Measurements from ENCODE around the gene NPM3. TPM values are rescaled to one million over a fixed set of nuclear protein-coding genes. Genes with fewer than 3 reads are reported as not detected.

The NPM3 gene
- total and polyA plus RNA-seq, 2 of the 8 experiments (the other 6 are each of a cell fraction or from before 2014, with no cell fraction given) = 127 to 175 TPM

DNA sequence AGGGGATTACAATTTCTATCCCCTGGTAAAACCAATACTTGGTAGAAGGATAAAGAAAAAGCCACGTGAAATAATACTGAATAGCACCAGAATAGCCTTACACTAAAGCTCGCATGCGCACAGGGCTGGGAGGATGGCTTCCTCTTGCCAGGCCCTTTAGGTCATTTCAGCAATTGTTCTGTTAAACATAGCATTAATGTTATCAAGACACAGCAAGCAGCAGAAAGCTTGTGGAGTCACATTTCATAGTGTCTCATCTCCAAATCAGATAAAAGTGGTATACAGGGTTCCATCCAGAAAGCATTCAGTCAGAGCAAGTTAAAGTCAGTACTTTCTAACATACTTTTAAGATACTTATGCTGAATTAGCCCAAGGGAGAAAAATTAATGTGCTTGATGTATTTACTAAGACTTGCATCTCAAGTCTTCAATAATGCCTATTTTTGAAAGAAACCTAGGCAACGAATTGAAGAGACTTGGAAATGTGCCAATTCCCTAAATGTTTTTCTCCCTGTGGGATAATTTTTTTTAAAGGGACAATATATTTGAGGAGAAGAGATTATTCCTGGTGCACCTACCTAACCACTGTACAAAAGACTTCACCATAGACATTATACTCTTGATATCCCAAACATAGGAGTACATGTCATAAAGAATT, 14.3 kb upstream of the NPM3 start:
- no peak overlapping the region for H3K14ac ChIP-seq (ENCODE audit: insufficient read length)
- no peak overlapping the region for H3K18ac ChIP-seq (ENCODE audit: extremely low read depth, low read length)
- H2AK5ac ChIP-seq (ENCODE audit: low read depth, low read length) = no peak overlapping the region
- no peak overlapping the region for H2BK120ac ChIP-seq (replicated peaks; ENCODE audit: low read depth, low read length)
- ChIA-PET POLR2A (ENCODE audit: partially characterized antibody) (interaction anchor here (3.0 kb wide), 1 partner anchor 21 kb away, joined by 14 read pairs; the partner anchor contains the start of gene OGA), CTCF (ENCODE audit: partially characterized antibody) (interaction anchor here (1.3 to 2.5 kb wide), 2 partner anchors 16 kb away, joined by 4 to 8 read pairs; no protein-coding TSS in a partner anchor)
- no peak overlapping the region for H2BK5ac ChIP-seq (ENCODE audit: low read depth, low read length)
- no peak overlapping the region for H3K4ac ChIP-seq (replicated peaks; ENCODE audit: insufficient read length, low read depth, low read length)
- WGBS, 2 experiments (ENCODE audit: extremely low coverage in 1 of 2, insufficient coverage in 1 of 2, insufficient read length in 1 of 2, insufficient replicate concordance in 2 of 2, low coverage in 1 of 2, low lambda C conversion rate in 2 of 2, missing lambda C conversion rate in 1 of 2) = 95% methylated on average over 4 of the region's 4 CpGs; no CpG with 5 or more reads in 1 of the 2 experiments
- H4K91ac ChIP-seq (replicated peaks; ENCODE audit: insufficient read length, low read length) = no peak overlapping the region
- no peak for FAIRE-seq
- no peak overlapping the region for H4K8ac ChIP-seq (ENCODE audit: extremely low read depth, insufficient read depth, low read length)
- H3K9me3 ChIP-seq (ENCODE audit: insufficient read depth in 2 of 2, low read depth in 1 of 2, low read length in 1 of 2) = no peaks in the 10 kb centered on the region
- no peak overlapping the region for H3K27ac ChIP-seq (ENCODE audit: low read depth, low read length)
- H4K5ac ChIP-seq (ENCODE audit: insufficient read length, low read depth, low read length) = no peak overlapping the region
- peaks cover 8 to 17% of the 10 kb centered on the region in 2 experiments for H4K20me1 ChIP-seq (replicated peaks in 1 of 2; ENCODE audit: control insufficient read depth in 1 of 2, insufficient read depth in 2 of 2, low read length in 2 of 2)
- no peak overlapping the region for H2BK15ac ChIP-seq (ENCODE audit: low read length)
- peaks cover 41 to 90% (median 76%) of the 10 kb centered on the region in 4 experiments for H3K36me3 ChIP-seq (ENCODE audit: control insufficient read depth in 2 of 4, insufficient read depth in 4 of 4, low read length in 3 of 4)
- no peak overlapping the region for H2BK12ac ChIP-seq (ENCODE audit: low read depth, low read length)
- H3K23me2 ChIP-seq (ENCODE audit: low read depth, low read length) = no peaks in the 10 kb centered on the region
- H3K23ac ChIP-seq (ENCODE audit: insufficient read length) = no peak overlapping the region
- no peaks in the 10 kb centered on the region for H3K4me1 ChIP-seq (replicated peaks in 1 of 4; ENCODE audit: control insufficient read depth in 3 of 4, insufficient read depth in 4 of 4, low read length in 3 of 4)
- H3K4me2 ChIP-seq (ENCODE audit: insufficient read depth in 1 of 2, low read depth in 2 of 2, low read length in 2 of 2) = no peak overlapping the region
- no peak overlapping the region for H3K9ac ChIP-seq (replicated peaks in 1 of 4; ENCODE audit: extremely low read depth in 1 of 4, low read depth in 3 of 4, low read length in 3 of 4)
- no peaks in the 10 kb centered on the region for H3K79me1 ChIP-seq (ENCODE audit: low read depth, low read length)
- no peak overlapping the region for H3K56ac ChIP-seq (replicated peaks; ENCODE audit: insufficient read length, low read depth, low read length)
- no peaks in the 10 kb centered on the region for H3K27me3 ChIP-seq (replicated peaks in 1 of 4; ENCODE audit: control insufficient read depth in 3 of 4, extremely low read depth in 1 of 4, insufficient read depth in 3 of 4, low read length in 3 of 4)
- H3K4me3 ChIP-seq (ENCODE audit: extremely low read depth in 1 of 4, insufficient read depth in 2 of 4, low read depth in 3 of 4, low read length in 4 of 4) = no peak overlapping the region
- no peak overlapping the region for H2BK20ac ChIP-seq (ENCODE audit: low read length)
- peaks cover 0 to 8% of the 10 kb centered on the region in 2 experiments; a peak in 2 of 4 replicates for H3K79me2 ChIP-seq (ENCODE audit: control insufficient read depth in 1 of 2, insufficient read depth in 2 of 2, low read length in 2 of 2)
- H2AFZ ChIP-seq (ENCODE audit: low read length) = no peak overlapping the region
- DNase-seq (ENCODE audit: low read depth in 1 of 2, low spot score in 2 of 2) = no peak
- TF ChIP-seq CBX5 (IDR thresholded peaks at IDR 0.05; ENCODE audit: low read depth, low read length) (no peak), JUN (IDR thresholded peaks at IDR 0.05; ENCODE audit: low read depth, low read length) (no peak), ZNF274 (IDR thresholded peaks at IDR 0.05; ENCODE audit: borderline replicate concordance, extremely low read depth, low read length) (no peak), RBBP5 (IDR thresholded peaks at IDR 0.05; ENCODE audit: borderline replicate concordance, low read depth, low read length) (no peak), YY1 (IDR thresholded peaks at IDR 0.05; ENCODE audit: low read depth, low read length) (no peak)
- TF ChIP-seq, protein P1, sequence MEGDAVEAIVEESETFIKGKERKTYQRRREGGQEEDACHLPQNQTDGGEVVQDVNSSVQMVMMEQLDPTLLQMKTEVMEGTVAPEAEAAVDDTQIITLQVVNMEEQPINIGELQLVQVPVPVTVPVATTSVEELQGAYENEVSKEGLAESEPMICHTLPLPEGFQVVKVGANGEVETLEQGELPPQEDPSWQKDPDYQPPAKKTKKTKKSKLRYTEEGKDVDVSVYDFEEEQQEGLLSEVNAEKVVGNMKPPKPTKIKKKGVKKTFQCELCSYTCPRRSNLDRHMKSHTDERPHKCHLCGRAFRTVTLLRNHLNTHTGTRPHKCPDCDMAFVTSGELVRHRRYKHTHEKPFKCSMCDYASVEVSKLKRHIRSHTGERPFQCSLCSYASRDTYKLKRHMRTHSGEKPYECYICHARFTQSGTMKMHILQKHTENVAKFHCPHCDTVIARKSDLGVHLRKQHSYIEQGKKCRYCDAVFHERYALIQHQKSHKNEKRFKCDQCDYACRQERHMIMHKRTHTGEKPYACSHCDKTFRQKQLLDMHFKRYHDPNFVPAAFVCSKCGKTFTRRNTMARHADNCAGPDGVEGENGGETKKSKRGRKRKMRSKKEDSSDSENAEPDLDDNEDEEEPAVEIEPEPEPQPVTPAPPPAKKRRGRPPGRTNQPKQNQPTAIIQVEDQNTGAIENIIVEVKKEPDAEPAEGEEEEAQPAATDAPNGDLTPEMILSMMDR (IDR thresholded peaks at IDR 0.05; ENCODE audit: control extremely low read depth in 1 of 3, insufficient read depth in 1 of 3, low read depth in 1 of 3, low read length in 3 of 3) = no peak
- TF ChIP-seq, protein P2, sequence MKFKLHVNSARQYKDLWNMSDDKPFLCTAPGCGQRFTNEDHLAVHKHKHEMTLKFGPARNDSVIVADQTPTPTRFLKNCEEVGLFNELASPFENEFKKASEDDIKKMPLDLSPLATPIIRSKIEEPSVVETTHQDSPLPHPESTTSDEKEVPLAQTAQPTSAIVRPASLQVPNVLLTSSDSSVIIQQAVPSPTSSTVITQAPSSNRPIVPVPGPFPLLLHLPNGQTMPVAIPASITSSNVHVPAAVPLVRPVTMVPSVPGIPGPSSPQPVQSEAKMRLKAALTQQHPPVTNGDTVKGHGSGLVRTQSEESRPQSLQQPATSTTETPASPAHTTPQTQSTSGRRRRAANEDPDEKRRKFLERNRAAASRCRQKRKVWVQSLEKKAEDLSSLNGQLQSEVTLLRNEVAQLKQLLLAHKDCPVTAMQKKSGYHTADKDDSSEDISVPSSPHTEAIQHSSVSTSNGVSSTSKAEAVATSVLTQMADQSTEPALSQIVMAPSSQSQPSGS (IDR thresholded peaks at IDR 0.05; ENCODE audit: low read length) = no peak

Data from H1 (cell line).